HEK293 (cell line): ENCODE results near the gene ME2.

Source experiments
- TRIM28 ChIP-seq: IDR thresholded peaks from 2 replicates; pipeline ENCODE4 v1.6.1; 2011; ENCODE audit warnings: low read length, control low read depth, borderline replicate concordance
- ZNF423 ChIP-seq: fragments of 450-650 bp; formaldehyde crosslinking; IDR thresholded peaks from 2 replicates; pipeline ENCODE4 v1.5.1; 2016; ENCODE audit warnings: missing biosample characterization, missing genetic modification characterization
- ZNF791 ChIP-seq: fragments of 450-650 bp; formaldehyde crosslinking; IDR thresholded peaks from 2 replicates; pipeline ENCODE4 v1.5.1; 2016; ENCODE audit warnings: missing biosample characterization, missing genetic modification characterization
- TF ChIP-seq, protein P1 (sequence below): fragments of 450-650 bp; formaldehyde crosslinking; IDR thresholded peaks from 2 replicates; pipeline ENCODE4 v1.5.1; 2016; ENCODE audit warnings: missing biosample characterization, missing genetic modification characterization
- TF ChIP-seq, protein P2 (sequence below): fragments of 450-650 bp; formaldehyde crosslinking; IDR thresholded peaks from 2 replicates; pipeline ENCODE4 v1.5.1; 2016; ENCODE audit warnings: missing biosample characterization, missing genetic modification characterization
- TF ChIP-seq, protein P3 (sequence below): fragments of 450-650 bp; formaldehyde crosslinking; IDR thresholded peaks from 2 replicates; pipeline ENCODE4 v1.5.1; 2017; ENCODE audit warnings: missing biosample characterization, missing genetic modification characterization

DNA sequence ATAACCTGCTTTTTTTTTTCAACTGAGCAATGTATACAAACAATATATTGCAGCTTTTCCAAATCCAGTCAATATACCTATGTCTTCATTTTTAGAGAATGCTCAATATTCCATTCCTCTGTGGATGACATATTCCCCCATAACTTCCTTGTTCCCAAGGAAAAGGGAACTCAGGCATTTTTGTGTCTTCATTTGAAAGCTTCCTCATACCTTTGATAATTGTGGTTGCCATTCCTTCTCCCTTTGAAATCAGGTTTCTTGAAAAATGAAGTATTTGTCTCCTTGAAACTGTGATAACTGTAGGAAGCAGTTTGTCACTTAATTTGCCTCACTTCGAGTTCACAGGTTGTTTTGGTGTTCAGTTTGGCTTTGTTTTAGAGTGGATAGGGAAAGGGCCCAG is 102.5 kb downstream of the ME2 start:
- TF ChIP-seq, protein P1, sequence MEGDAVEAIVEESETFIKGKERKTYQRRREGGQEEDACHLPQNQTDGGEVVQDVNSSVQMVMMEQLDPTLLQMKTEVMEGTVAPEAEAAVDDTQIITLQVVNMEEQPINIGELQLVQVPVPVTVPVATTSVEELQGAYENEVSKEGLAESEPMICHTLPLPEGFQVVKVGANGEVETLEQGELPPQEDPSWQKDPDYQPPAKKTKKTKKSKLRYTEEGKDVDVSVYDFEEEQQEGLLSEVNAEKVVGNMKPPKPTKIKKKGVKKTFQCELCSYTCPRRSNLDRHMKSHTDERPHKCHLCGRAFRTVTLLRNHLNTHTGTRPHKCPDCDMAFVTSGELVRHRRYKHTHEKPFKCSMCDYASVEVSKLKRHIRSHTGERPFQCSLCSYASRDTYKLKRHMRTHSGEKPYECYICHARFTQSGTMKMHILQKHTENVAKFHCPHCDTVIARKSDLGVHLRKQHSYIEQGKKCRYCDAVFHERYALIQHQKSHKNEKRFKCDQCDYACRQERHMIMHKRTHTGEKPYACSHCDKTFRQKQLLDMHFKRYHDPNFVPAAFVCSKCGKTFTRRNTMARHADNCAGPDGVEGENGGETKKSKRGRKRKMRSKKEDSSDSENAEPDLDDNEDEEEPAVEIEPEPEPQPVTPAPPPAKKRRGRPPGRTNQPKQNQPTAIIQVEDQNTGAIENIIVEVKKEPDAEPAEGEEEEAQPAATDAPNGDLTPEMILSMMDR (tag by site-specific recombination), result no peak
- no peak for TF ChIP-seq ZNF791 (tag by site-specific recombination)
- TF ChIP-seq ZNF423 (tag by site-specific recombination), result no peak
- TF ChIP-seq, protein P2, sequence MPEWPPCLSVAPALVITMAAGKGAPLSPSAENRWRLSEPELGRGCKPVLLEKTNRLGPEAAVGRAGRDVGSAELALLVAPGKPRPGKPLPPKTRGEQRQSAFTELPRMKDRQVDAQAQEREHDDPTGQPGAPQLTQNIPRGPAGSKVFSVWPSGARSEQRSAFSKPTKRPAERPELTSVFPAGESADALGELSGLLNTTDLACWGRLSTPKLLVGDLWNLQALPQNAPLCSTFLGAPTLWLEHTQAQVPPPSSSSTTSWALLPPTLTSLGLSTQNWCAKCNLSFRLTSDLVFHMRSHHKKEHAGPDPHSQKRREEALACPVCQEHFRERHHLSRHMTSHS (tag by site-specific recombination), result no peak
- TF ChIP-seq, protein P3, sequence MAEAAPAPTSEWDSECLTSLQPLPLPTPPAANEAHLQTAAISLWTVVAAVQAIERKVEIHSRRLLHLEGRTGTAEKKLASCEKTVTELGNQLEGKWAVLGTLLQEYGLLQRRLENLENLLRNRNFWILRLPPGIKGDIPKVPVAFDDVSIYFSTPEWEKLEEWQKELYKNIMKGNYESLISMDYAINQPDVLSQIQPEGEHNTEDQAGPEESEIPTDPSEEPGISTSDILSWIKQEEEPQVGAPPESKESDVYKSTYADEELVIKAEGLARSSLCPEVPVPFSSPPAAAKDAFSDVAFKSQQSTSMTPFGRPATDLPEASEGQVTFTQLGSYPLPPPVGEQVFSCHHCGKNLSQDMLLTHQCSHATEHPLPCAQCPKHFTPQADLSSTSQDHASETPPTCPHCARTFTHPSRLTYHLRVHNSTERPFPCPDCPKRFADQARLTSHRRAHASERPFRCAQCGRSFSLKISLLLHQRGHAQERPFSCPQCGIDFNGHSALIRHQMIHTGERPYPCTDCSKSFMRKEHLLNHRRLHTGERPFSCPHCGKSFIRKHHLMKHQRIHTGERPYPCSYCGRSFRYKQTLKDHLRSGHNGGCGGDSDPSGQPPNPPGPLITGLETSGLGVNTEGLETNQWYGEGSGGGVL (tag by site-specific recombination), result no peak
- TF ChIP-seq TRIM28, result no peak
